ENCODE measurements around the gene STARD13. TPM values are rescaled to one million over a fixed set of nuclear protein-coding genes. Genes with fewer than 3 reads are reported as not detected.

The STARD13 gene
- total and polyA plus RNA-seq, 2 donors (not counting 1 experiment from before 2014, with no cell fraction given), result 0.06 to 0.22 TPM

- H3K9me3 Mint-ChIP-seq (ENCODE audit: insufficient read depth), result no peaks in the 10 kb centered on the region
- no peaks in the 10 kb centered on the region for H3K4me1 Mint-ChIP-seq
- Histone ChIP-seq H3K4me1 (ENCODE audit: control insufficient read depth in 2 of 2, insufficient read depth in 2 of 2, low read length in 2 of 2) (no peaks in the 10 kb centered on the region), H3K79me2 (ENCODE audit: control insufficient read depth, insufficient read depth, low read length) (no peaks in the 10 kb centered on the region), H3K9ac (ENCODE audit: low read length) (no peak overlapping the region), H3K4me2 (replicated peaks; ENCODE audit: low read depth, low read length, poor library complexity, severe bottlenecking) (no peak overlapping the region), H3K27ac (ENCODE audit: low read length in 2 of 2) (no peak overlapping the region), H3K36me3 (replicated peaks in 1 of 2; ENCODE audit: control extremely low read depth in 1 of 2, control insufficient read depth in 1 of 2, extremely low read depth in 1 of 2, insufficient read depth in 2 of 2, low read length in 1 of 2) (no peaks in the 10 kb centered on the region), H3K9me3 (ENCODE audit: control extremely low read depth in 1 of 3, control insufficient read depth in 2 of 3, insufficient read depth in 1 of 3, low read length in 2 of 3) (peaks cover 0 to 2% (median 0%) of the 10 kb centered on the region in 3 donors), H4K20me1 (ENCODE audit: control insufficient read depth, insufficient read depth, low read length, poor library complexity, severe bottlenecking) (no peaks in the 10 kb centered on the region), H2AFZ (ENCODE audit: insufficient read depth, low read depth, low read length, poor library complexity, severe bottlenecking) (no peak overlapping the region), H3K4me3 (ENCODE audit: control extremely low read depth in 1 of 5, extremely low read depth in 1 of 5, insufficient read depth in 1 of 5, low read depth in 2 of 5, low read length in 4 of 5) (no peak overlapping the region), H3K27me3 (replicated peaks in 1 of 4; ENCODE audit: control extremely low read depth in 1 of 4, control insufficient read depth in 3 of 4, insufficient read depth in 4 of 4, low read length in 3 of 4) (no peaks in the 10 kb centered on the region)
- peaks cover 13% of the 10 kb centered on the region for H3K27me3 Mint-ChIP-seq
- no CpG with 5 or more reads among the region's 6 CpGs for WGBS (ENCODE audit: insufficient coverage)
- H3K27ac Mint-ChIP-seq, result no peak overlapping the region
- DNase-seq (no peak), ATAC-seq (ENCODE audit: low read depth) (no peak)
- TF ChIP-seq EZH2 (IDR thresholded peaks at IDR 0.05; ENCODE audit: borderline replicate concordance, insufficient read depth, low read depth, low read length, poor library complexity, severe bottlenecking), result no peak
- no peak for TF ChIP-seq CTCF (IDR thresholded peaks at IDR 0.05)
- intact Hi-C loops (cut with micrococcal nuclease), result no loop called here
- CTCF ChIA-PET, result no interaction called here
- no peak overlapping the region for H3K4me3 Mint-ChIP-seq
- POLR2A ChIA-PET, result no interaction called here
Observed at GRCh38 chr13:33169273-33169980, 116.1 kb downstream of the STARD13 start.

- intact Hi-C loops (cut with micrococcal nuclease), result no loop called here
- H3K4me1 ChIP-seq (ENCODE audit: control insufficient read depth in 2 of 2, insufficient read depth in 2 of 2, low read length in 2 of 2), result no peaks in the 10 kb centered on the region
- H3K27ac ChIP-seq (ENCODE audit: low read length in 2 of 2), result no peak overlapping the region
- TF ChIP-seq CTCF (IDR thresholded peaks at IDR 0.05) (no peak), EZH2 (IDR thresholded peaks at IDR 0.05; ENCODE audit: borderline replicate concordance, insufficient read depth, low read depth, low read length, poor library complexity, severe bottlenecking) (no peak)
- H3K9ac ChIP-seq (ENCODE audit: low read length), result no peak overlapping the region
- 100% methylated on average over 2 of the region's 5 CpGs for WGBS (ENCODE audit: insufficient coverage)
- Mint-ChIP-seq H3K27ac (no peak overlapping the region), H3K4me3 (no peak overlapping the region), H3K4me1 (no peaks in the 10 kb centered on the region), H3K9me3 (ENCODE audit: insufficient read depth) (no peaks in the 10 kb centered on the region), H3K27me3 (peaks cover 10% of the 10 kb centered on the region)
- DNase-seq (no peak), ATAC-seq (ENCODE audit: low read depth) (no peak)
- H2AFZ ChIP-seq (ENCODE audit: insufficient read depth, low read depth, low read length, poor library complexity, severe bottlenecking), result no peak overlapping the region
- no peaks in the 10 kb centered on the region for H3K36me3 ChIP-seq (replicated peaks in 1 of 2; ENCODE audit: control extremely low read depth in 1 of 2, control insufficient read depth in 1 of 2, extremely low read depth in 1 of 2, insufficient read depth in 2 of 2, low read length in 1 of 2)
- ChIA-PET CTCF (no interaction called here), POLR2A (no interaction called here)
- H3K79me2 ChIP-seq (ENCODE audit: control insufficient read depth, insufficient read depth, low read length), result no peaks in the 10 kb centered on the region
- H3K27me3 ChIP-seq (replicated peaks in 1 of 4; ENCODE audit: control extremely low read depth in 1 of 4, control insufficient read depth in 3 of 4, insufficient read depth in 4 of 4, low read length in 3 of 4), result no peaks in the 10 kb centered on the region
- H4K20me1 ChIP-seq (ENCODE audit: control insufficient read depth, insufficient read depth, low read length, poor library complexity, severe bottlenecking), result no peaks in the 10 kb centered on the region
- H3K4me2 ChIP-seq (replicated peaks; ENCODE audit: low read depth, low read length, poor library complexity, severe bottlenecking), result no peak overlapping the region
- no peak overlapping the region for H3K4me3 ChIP-seq (ENCODE audit: control extremely low read depth in 1 of 5, extremely low read depth in 1 of 5, insufficient read depth in 1 of 5, low read depth in 2 of 5, low read length in 4 of 5)
- peaks cover 0 to 2% (median 0%) of the 10 kb centered on the region in 3 donors for H3K9me3 ChIP-seq (ENCODE audit: control extremely low read depth in 1 of 3, control insufficient read depth in 2 of 3, insufficient read depth in 1 of 3, low read length in 2 of 3)
Observed at GRCh38 chr13:33168321-33168960, 117.1 kb downstream of the STARD13 start.

Measured in B cell (primary cell).